ENCODE results near the gene LCA5L.

The LCA5L gene

DNA sequence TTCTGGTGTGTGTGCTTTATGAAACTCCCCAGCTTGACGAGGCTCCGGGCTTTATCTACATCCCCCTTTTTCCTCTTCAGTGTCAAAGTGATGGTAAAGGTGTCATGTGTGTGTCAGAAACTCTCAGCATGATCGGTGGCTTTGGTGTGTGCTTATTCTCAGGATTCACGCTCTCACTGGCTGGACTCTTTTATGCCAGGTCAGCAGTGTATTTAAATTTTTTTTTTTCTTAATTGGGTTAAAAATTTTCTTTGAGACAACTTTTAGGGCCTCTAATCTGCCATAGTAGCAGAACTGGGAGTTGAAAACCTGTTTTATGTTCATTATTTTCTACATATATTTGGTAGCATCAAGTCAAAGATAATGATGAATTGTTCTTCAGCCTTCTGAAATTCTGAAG lies 27.2 kb upstream of the LCA5L start:
- H3F3A ChIP-seq (ENCODE audit: insufficient read depth, low read length) = no peaks in the 10 kb centered on the region
- no peaks in the 10 kb centered on the region for H3K4me1 ChIP-seq (ENCODE audit: insufficient read depth, low read length, severe bottlenecking)
- no peak overlapping the region for H3K9ac ChIP-seq (ENCODE audit: low read length)
- no peaks in the 10 kb centered on the region for H3K36me3 ChIP-seq (ENCODE audit: insufficient read depth, low read length)
- H3K9me3 ChIP-seq (ENCODE audit: low read length) = no peaks in the 10 kb centered on the region
- no peak overlapping the region for H3K4me2 ChIP-seq (ENCODE audit: low read length)
- no peaks in the 10 kb centered on the region for H3K27me3 ChIP-seq (ENCODE audit: insufficient read depth, low read length)
- H4K20me1 ChIP-seq (ENCODE audit: insufficient read depth, low read length) = no peaks in the 10 kb centered on the region
- H2AFZ ChIP-seq (ENCODE audit: low read length) = no peak overlapping the region
- no peak overlapping the region for H3K27ac ChIP-seq (ENCODE audit: low read depth, low read length, poor library complexity, severe bottlenecking)
- TF ChIP-seq, protein P1, sequence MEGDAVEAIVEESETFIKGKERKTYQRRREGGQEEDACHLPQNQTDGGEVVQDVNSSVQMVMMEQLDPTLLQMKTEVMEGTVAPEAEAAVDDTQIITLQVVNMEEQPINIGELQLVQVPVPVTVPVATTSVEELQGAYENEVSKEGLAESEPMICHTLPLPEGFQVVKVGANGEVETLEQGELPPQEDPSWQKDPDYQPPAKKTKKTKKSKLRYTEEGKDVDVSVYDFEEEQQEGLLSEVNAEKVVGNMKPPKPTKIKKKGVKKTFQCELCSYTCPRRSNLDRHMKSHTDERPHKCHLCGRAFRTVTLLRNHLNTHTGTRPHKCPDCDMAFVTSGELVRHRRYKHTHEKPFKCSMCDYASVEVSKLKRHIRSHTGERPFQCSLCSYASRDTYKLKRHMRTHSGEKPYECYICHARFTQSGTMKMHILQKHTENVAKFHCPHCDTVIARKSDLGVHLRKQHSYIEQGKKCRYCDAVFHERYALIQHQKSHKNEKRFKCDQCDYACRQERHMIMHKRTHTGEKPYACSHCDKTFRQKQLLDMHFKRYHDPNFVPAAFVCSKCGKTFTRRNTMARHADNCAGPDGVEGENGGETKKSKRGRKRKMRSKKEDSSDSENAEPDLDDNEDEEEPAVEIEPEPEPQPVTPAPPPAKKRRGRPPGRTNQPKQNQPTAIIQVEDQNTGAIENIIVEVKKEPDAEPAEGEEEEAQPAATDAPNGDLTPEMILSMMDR (IDR thresholded peaks at IDR 0.05; ENCODE audit: low read length) = no peak
- TF ChIP-seq EZH2 (IDR thresholded peaks at IDR 0.05; ENCODE audit: borderline replicate concordance, low read length) = no peak
- no peaks in the 10 kb centered on the region for H3K79me2 ChIP-seq (ENCODE audit: insufficient read depth, low read length)
- no peak overlapping the region for H3K4me3 ChIP-seq (ENCODE audit: low read depth, low read length, poor library complexity, severe bottlenecking)
- H3K9me2 ChIP-seq (ENCODE audit: low read depth, low read length) = no peaks in the 10 kb centered on the region

DNA sequence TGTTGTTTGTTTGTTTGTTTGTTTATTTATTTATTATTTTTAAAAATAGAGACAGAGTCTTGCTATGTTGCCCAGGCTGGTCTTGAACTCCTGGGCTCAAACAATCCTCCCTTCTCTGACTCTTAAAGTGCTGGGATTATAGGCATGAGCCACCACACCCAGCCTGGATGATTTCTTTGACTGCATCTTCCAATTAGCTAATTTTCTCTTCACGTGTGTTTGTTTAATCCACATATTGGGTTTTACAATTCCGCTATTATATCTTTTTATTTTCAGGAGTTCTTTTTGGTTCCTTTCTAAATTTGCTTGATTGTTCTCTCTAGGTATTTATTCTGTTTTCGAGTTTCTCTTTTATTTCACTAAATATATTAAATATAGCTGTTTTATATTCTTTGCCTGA lies 26.0 kb upstream of the LCA5L start:
- Histone ChIP-seq H2AFZ (ENCODE audit: low read length) (no peak overlapping the region), H3K9ac (ENCODE audit: low read length) (no peak overlapping the region), H3K79me2 (ENCODE audit: insufficient read depth, low read length) (no peaks in the 10 kb centered on the region), H4K20me1 (ENCODE audit: insufficient read depth, low read length) (no peaks in the 10 kb centered on the region), H3K9me3 (ENCODE audit: low read length) (no peaks in the 10 kb centered on the region), H3K4me2 (ENCODE audit: low read length) (no peak overlapping the region), H3K4me3 (ENCODE audit: low read depth, low read length, poor library complexity, severe bottlenecking) (no peak overlapping the region), H3F3A (ENCODE audit: insufficient read depth, low read length) (no peaks in the 10 kb centered on the region), H3K36me3 (ENCODE audit: insufficient read depth, low read length) (no peaks in the 10 kb centered on the region), H3K27me3 (ENCODE audit: insufficient read depth, low read length) (no peaks in the 10 kb centered on the region), H3K4me1 (ENCODE audit: insufficient read depth, low read length, severe bottlenecking) (no peaks in the 10 kb centered on the region), H3K27ac (ENCODE audit: low read depth, low read length, poor library complexity, severe bottlenecking) (no peak overlapping the region), H3K9me2 (ENCODE audit: low read depth, low read length) (no peaks in the 10 kb centered on the region)
- TF ChIP-seq EZH2 (IDR thresholded peaks at IDR 0.05; ENCODE audit: borderline replicate concordance, low read length) = no peak
- TF ChIP-seq, protein P1 (IDR thresholded peaks at IDR 0.05; ENCODE audit: low read length) = no peak

DNA sequence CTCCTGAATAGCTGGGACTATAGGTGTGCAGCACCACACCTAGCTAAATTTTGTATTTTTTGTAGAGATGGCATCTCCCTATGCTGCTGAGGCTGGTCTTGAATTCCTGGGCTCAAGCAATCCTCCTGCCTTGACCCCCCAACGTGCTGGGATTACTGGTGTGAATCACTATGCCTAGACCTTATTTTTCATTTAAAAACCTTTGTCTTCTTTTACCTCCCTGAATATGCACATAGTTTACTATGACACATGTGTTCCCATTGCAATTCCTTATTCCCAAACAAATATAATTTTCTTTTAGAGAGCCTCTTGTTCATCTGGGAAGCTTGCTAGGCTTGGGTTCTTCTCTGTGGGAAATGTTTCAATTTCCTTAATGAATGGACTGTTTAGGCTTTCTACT lies 23.0 kb upstream of the LCA5L start:
- no peaks in the 10 kb centered on the region for H3K36me3 ChIP-seq (ENCODE audit: insufficient read depth, low read length)
- H3K27me3 ChIP-seq (ENCODE audit: insufficient read depth, low read length) = no peaks in the 10 kb centered on the region
- no peak overlapping the region for H3K9ac ChIP-seq (ENCODE audit: low read length)
- no peaks in the 10 kb centered on the region for H3K79me2 ChIP-seq (ENCODE audit: insufficient read depth, low read length)
- TF ChIP-seq, protein P1 (IDR thresholded peaks at IDR 0.05; ENCODE audit: low read length) = no peak
- TF ChIP-seq EZH2 (IDR thresholded peaks at IDR 0.05; ENCODE audit: borderline replicate concordance, low read length) = no peak
- H2AFZ ChIP-seq (ENCODE audit: low read length) = no peak overlapping the region
- H3K9me3 ChIP-seq (ENCODE audit: low read length) = no peaks in the 10 kb centered on the region
- H4K20me1 ChIP-seq (ENCODE audit: insufficient read depth, low read length) = no peaks in the 10 kb centered on the region
- H3K4me2 ChIP-seq (ENCODE audit: low read length) = no peak overlapping the region
- no peak overlapping the region for H3K4me3 ChIP-seq (ENCODE audit: low read depth, low read length, poor library complexity, severe bottlenecking)
- H3K27ac ChIP-seq (ENCODE audit: low read depth, low read length, poor library complexity, severe bottlenecking) = no peak overlapping the region
- H3K9me2 ChIP-seq (ENCODE audit: low read depth, low read length) = no peaks in the 10 kb centered on the region
- no peaks in the 10 kb centered on the region for H3K4me1 ChIP-seq (ENCODE audit: insufficient read depth, low read length, severe bottlenecking)
- H3F3A ChIP-seq (ENCODE audit: insufficient read depth, low read length) = no peaks in the 10 kb centered on the region
